Measurements from ENCODE around the gene RAPGEF6. TPM values are rescaled to one million over a fixed set of nuclear protein-coding genes. Genes with fewer than 3 reads are reported as not detected.

RAPGEF6 gene
- 10 to 100 TPM; 16.4 to 49.4 (median 31.6) TPM for total RNA-seq

GRCh38 chr5:131634996-131635683, at the start of gene RAPGEF6:
TSS of gene RAPGEF6 (minus strand) at chr5:131635229. CDS start at chr5:131635030, 199 bp downstream.
- ATAC-seq (ENCODE audit: low FRiP score in 2 of 2) = peak; percentile 96 to 98
- DNase-seq = peak; percentile 97 to 99
- peak within 1 kb of the TSS; percentile 96 to 100 (median 98) for H3K27ac ChIP-seq
- H3K4me1 ChIP-seq = peaks cover 34 to 47% (median 40%) of the 10 kb centered on the region in 4 donors
- H3K9me3 ChIP-seq = no peaks in the 10 kb centered on the region
- H3K4me3 ChIP-seq = peak within 1 kb of the TSS; percentile 64 to 75 (median 68)
- TF ChIP-seq CTCF (IDR thresholded peaks at IDR 0.05) (peak in 3 of 6 experiments; percentile 50 to 77 (median 76)), POLR2AphosphoS5 (IDR thresholded peaks at IDR 0.05) (peak; percentile 88 to 96), POLR2A (IDR thresholded peaks at IDR 0.05) (peak in 3 of 4 donors; percentile 80 to 93 (median 88)), EP300 (IDR thresholded peaks at IDR 0.05) (peak in 2 of 4 donors; percentile 41 to 75)
- H3K27me3 ChIP-seq = no peaks in the 10 kb centered on the region
- H3K36me3 ChIP-seq = no peaks in the 10 kb centered on the region
- WGBS, 2 donors = 0% methylated on average over 19 to 41 of the region's 55 CpGs

GRCh38 chr5:131684595-131684994, 49.6 kb upstream of the RAPGEF6 start:
- TF ChIP-seq EP300 (IDR thresholded peaks at IDR 0.05) (no peak), POLR2AphosphoS5 (IDR thresholded peaks at IDR 0.05) (no peak), CTCF (IDR thresholded peaks at IDR 0.05) (no peak), POLR2A (IDR thresholded peaks at IDR 0.05) (no peak)
- H3K27ac ChIP-seq = peak overlapping the region in 1 of 4 donors; percentile 5
- H3K27me3 ChIP-seq = no peaks in the 10 kb centered on the region
- DNase-seq (no peak), ATAC-seq (ENCODE audit: low FRiP score in 2 of 2) (no peak)
- H3K4me1 ChIP-seq = peaks cover 0 to 3% (median 0%) of the 10 kb centered on the region in 4 donors
- H3K9me3 ChIP-seq = no peaks in the 10 kb centered on the region
- H3K4me3 ChIP-seq = no peak overlapping the region
- H3K36me3 ChIP-seq = peaks cover 0 to 15% (median 0%) of the 10 kb centered on the region in 4 donors

- 83 to 94% methylated on average over 1 of the region's 1 CpG for WGBS, 2 donors
- no peaks in the 10 kb centered on the region for H3K27me3 ChIP-seq
- H3K27ac ChIP-seq = peak overlapping the region in 1 of 4 donors; percentile 5
- peaks cover 0 to 11% (median 0%) of the 10 kb centered on the region in 4 donors for H3K36me3 ChIP-seq
- TF ChIP-seq CTCF (IDR thresholded peaks at IDR 0.05) = no peak
- TF ChIP-seq EP300 (IDR thresholded peaks at IDR 0.05) = no peak
- no peak for TF ChIP-seq POLR2AphosphoS5 (IDR thresholded peaks at IDR 0.05)
- no peak for TF ChIP-seq POLR2A (IDR thresholded peaks at IDR 0.05)
- no peaks in the 10 kb centered on the region for H3K9me3 ChIP-seq
- DNase-seq (no peak), ATAC-seq (ENCODE audit: low FRiP score in 2 of 2) (no peak)
- peaks cover 0 to 3% (median 0%) of the 10 kb centered on the region in 4 donors for H3K4me1 ChIP-seq
- no peak overlapping the region for H3K4me3 ChIP-seq
Observed at GRCh38 chr5:131684051-131684450, 49.0 kb upstream of the RAPGEF6 start.

GRCh38 chr5:131682826-131683225, 47.8 kb upstream of the RAPGEF6 start:
- WGBS, 2 donors = 58 to 73% methylated on average over 2 of the region's 2 CpGs
- Histone ChIP-seq H3K4me3 (no peak overlapping the region), H3K9me3 (no peaks in the 10 kb centered on the region), H3K27ac (no peak overlapping the region), H3K4me1 (peaks cover 0 to 3% (median 0%) of the 10 kb centered on the region in 4 donors), H3K36me3 (peaks cover 0 to 22% (median 2%) of the 10 kb centered on the region in 4 donors), H3K27me3 (no peaks in the 10 kb centered on the region)
- ATAC-seq (ENCODE audit: low FRiP score in 2 of 2) (no peak), DNase-seq (no peak)
- TF ChIP-seq POLR2A (IDR thresholded peaks at IDR 0.05) (no peak), POLR2AphosphoS5 (IDR thresholded peaks at IDR 0.05) (no peak), EP300 (IDR thresholded peaks at IDR 0.05) (no peak), CTCF (IDR thresholded peaks at IDR 0.05) (no peak)
